Fibroblast of peridontal ligament (primary cell): ENCODE data around the gene ADAMTS17.
"Not testable (repeated sequence)": the region's sequence is repeated elsewhere in the genome, so short reads cannot be mapped to it uniquely, and the experiment has no call there.

ENCODE experiments used
- DNase-seq: peaks from one replicate; pipeline ENCODE4 v3.0.0-alpha.2; 2010; ENCODE audit errors: extremely low read depth

Gene ADAMTS17

DNA sequence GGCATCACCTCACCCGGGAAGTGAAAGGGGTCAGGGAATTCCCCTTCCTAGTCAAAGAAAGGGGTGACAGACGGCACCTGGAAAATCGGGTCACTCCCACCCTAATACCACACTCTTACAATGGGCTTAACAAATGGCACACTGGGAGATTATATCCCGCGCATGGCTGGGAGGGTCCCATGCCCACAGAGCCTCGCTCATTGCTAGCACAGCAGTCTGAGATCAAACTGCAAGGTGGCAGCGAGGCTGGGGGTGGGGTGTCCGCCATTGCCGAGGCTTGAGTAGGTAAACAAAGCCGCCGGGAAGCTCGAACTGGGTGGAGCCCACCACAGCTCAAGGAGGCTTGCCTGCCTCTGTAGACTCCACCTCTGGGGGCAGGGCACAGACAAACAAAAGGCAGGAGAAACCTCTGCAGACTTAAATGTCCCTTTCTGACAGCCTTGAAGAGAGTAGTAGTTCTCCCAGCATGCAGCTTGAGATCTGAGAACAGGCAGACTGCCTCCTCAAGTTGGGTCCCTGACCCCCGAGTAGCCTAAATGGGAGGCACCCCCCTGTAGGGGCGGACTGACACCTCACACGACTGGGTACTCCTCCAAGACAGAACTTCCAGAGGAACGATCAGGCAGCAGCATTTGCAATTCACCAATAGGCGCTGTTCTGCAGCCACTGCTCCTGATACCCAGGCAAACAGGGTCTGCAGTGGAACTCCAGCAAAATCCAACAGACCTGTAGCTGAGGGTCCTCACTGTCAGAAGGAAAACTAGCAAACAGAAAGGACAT lies 257.5 kb downstream of the ADAMTS17 start:
- not testable (repeated sequence) for DNase-seq

GRCh38 chr15:100083572-100083971 lies 258.2 kb downstream of the ADAMTS17 start:
- no peak for DNase-seq

- DNase-seq: no peak
Measured at GRCh38 chr15:100082761-100083402, 258.9 kb downstream of the ADAMTS17 start.

DNA sequence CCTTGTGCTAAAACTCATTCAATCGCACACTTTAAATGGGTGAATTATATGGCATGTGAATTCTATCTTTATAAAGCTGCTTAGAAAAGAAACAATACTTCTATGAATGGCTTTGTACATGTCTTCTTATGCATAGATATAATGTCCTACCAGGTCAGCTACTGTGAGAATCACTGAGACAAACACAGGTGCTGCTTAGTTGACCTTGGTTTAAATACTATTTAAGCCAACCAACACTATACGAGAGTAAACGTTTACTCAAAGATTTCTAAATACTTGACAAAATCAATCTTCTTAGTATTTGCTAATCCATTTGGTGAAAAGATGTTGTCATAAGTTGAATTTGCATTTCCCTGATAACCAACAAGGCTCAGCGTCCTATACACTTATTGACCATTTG lies 260.3 kb downstream of the ADAMTS17 start:
- no peak for DNase-seq

DNA sequence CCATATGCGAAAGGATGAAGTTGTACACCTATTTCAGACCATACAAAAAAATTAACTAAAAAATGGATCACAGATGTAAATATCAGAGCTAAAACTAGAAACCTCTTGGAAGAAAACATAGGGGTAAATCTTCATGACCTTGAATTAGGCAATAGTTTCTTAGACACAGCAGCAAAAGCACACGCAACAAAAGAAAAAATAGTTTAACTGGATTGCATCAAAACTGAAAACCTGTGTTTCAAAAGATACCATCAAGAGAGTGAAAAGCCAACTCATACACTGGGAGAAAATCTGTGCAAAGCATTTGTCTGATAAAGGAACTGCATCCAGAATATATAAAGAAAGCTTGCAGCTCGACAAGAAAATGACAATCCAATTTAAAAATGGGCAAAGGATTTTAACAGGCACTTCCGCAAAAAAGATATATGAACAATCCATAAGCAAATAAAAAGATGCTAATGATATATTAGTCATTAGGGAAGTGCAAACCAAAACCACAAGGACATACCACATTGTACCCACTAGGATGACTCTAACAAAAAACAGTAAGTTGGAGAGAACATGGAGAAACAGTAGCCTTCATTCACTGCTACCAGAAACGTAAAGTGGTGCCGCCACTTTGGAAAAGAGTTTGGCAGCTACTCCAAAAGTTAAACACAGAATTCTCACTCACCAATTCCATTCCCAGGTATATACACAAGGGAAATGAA lies 263.1 kb downstream of the ADAMTS17 start:
- DNase-seq: no peak

GRCh38 chr15:100075229-100075628 lies 266.5 kb downstream of the ADAMTS17 start:
- DNase-seq: no peak

GRCh38 chr15:100073982-100074381 lies 267.8 kb downstream of the ADAMTS17 start:
- DNase-seq: no peak

- DNase-seq: not testable (repeated sequence)
Measured at GRCh38 chr15:100066521-100067280, 275.1 kb downstream of the ADAMTS17 start.

- DNase-seq: no peak
Measured at GRCh38 chr15:100061944-100062343, 279.8 kb downstream of the ADAMTS17 start.

DNA sequence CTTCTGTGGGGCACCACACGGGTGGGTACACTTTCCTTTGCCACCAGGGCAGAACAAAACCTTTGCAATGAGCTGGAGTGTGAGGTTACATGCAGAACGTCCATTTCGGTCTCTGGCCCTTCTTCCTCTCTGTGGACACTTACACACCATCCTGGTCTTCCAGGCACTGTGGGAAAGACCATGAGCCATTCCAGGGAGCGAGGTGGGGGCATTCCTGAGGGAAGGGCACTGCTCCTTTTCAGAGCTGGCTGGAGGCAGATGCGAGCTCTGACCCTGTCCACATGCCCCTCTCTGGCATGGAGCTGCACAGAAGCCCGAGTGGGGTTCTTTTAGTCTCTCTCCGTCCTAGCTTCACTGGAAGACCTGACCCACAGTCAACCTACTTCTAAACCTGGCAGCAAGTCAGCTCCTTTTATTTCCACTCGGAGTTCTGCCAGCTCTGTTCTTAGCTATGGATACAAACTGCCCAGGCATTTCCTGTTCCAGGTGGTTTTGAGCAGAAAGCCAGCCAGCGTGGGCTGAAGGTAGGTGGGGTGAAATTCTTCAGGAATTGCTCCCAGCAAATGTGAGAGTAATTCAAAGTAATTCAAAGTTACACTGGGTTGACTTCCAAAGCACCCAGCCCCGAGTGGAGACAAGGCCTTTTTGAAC lies 281.4 kb downstream of the ADAMTS17 start:
- no peak for DNase-seq

DNA sequence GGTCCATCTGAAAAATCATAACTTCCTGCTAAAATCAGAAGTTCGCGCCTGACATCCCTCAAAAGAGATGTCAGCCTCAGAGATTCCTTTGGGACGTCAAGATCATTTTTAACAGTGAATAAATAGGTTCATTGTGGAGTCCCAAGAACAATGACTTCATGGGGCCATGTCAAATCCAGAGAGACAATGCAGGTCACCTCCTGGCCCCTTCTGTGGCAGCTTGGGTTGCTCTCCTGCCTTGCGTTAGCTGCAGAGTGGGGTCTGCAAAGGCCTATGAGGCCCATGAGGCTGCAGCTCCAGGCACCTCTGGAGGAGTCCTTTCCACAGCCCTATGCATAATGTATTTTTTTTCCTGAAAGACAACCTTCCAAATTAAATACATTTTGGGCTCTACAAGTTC lies 282.3 kb downstream of the ADAMTS17 start:
- DNase-seq: no peak

- no peak for DNase-seq
Measured at GRCh38 chr15:100059094-100059493, 282.7 kb downstream of the ADAMTS17 start.

GRCh38 chr15:100058458-100058857 lies 283.3 kb downstream of the ADAMTS17 start:
- no peak for DNase-seq

DNA sequence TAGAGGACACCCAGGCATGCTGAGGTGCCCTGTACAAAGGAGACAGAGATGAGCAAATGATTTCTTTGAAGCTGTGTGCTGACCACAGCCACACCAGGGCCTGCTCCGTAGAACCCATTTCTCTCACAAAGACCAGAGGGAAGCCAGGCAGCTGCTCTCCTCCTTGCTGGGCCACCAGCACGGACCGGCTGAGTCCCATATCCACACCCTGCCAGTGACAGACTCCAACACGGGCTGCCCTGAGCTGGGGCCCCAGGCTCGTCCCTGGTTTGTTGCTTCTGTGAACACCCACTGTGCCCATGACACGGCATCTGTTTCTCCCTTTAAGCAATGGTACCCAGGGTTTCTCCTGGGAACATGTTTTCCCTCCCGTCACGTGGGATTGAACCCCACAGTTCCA lies 284.5 kb downstream of the ADAMTS17 start:
- DNase-seq: no peak

DNA sequence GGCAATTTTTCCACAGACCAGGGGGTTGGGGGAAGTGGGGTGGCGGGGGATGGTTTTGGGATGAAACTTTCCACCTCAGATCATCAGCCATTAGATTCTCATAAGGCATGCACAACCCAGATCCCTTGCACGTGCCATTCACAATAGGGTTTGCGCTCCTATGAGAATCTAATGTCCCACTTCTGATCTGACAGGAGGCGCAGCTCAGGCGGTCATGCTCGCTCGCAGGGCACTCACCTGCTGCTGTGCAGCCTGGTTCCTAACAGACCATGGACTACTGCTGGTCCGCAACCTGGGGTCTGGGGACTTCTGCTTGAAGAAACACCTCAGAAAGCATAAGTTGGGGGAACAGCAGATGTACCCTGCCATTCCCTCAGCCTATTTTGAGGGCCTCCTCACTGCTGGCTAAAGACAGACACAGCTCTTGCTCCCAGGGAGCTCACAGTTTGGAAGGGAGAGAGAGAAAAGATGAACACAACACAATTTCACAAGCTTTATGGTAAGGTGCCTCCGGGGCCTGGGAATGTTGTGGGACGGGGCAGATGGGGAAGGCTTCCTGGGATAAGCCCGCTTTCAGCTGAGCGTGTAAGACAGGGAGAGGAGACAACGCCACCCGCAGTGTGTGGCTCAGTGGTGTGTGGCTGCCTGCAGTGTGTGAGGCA lies 285.2 kb downstream of the ADAMTS17 start:
- no peak for DNase-seq

DNA sequence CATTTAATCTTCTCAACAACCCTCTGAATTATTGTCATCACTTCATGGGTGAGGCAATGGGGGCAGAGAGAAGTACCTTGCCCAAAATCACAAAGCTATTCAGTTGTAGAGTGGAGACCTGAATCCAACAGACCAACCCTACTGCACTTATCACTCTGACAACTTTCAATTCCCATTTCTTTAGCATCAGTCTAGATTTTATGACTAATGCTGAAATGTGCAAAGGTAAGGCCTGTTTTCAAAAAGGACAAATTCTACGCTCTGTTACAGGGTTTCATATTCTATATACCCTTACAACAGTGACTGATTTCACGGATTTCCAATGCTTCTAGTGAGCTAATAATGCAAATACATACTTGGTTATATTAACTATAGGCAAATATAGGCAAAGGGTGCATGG lies 286.0 kb downstream of the ADAMTS17 start:
- no peak for DNase-seq

- DNase-seq: no peak
Measured at GRCh38 chr15:100054539-100054938, 287.2 kb downstream of the ADAMTS17 start.

- DNase-seq: no peak
Measured at GRCh38 chr15:100053474-100054121, 288.2 kb downstream of the ADAMTS17 start.

GRCh38 chr15:100052716-100053473 lies 288.9 kb downstream of the ADAMTS17 start:
- DNase-seq: no peak
